HepG2 (cell line): Measurements from ENCODE around the gene SDK1. TPM values are rescaled to one million over a fixed set of nuclear protein-coding genes. Genes with fewer than 3 reads are reported as not detected.

Experiments used
- ATAC-seq: fragments of 200-7000 bp; cut with Tn5 transposase; 3 replicates; pipeline ENCODE4 v1.9.1; 2020; ENCODE audit warnings: mild to moderate bottlenecking, moderate library complexity
- BruUV-seq: library from RNA; stranded (reverse); fragments of 400-500 nt; replicated peaks from 2 replicates; lab custom pipeline; 2021; lab: Mats Ljungman, UMichigan
- CTCF ChIA-PET: fragments of 300-600 bp; formaldehyde crosslinking; extraction: SDS; loops from one replicate; lab custom pipeline; 2021; ENCODE audit warnings: low total read pairs, inconsistent platforms, low intra/inter-chr PET ratio; lab: Yijun Ruan, JAX
- POLR2A ChIA-PET: fragments of 350-600 bp; sonication (Branson Sonifier 250); formaldehyde crosslinking; loops from one replicate; lab custom pipeline; 2020; ENCODE audit warnings: antibody characterized with exemption, inconsistent platforms; lab: Yijun Ruan, JAX
- DNase-seq: peaks from one replicate; pipeline ENCODE4 v3.0.0-alpha.2; 2015; ENCODE audit warnings: low spot score
- FAIRE-seq: peaks from 3 replicates; lab custom pipeline; 2011; peaks lifted over from hg19 to GRCh38; lab: Jason Lieb, UNC
- H2AFZ ChIP-seq: one replicate; pipeline ENCODE4 v1.6.1; 2011; ENCODE audit warnings: low read length, inconsistent platforms
- H3K27ac ChIP-seq: fragments of 300-600 bp; 3 replicates; pipeline ENCODE4 v1.8.0; 2011; ENCODE audit warnings: mixed run types, mild to moderate bottlenecking, mixed read lengths, low read length, inconsistent platforms; ENCODE audit not compliant: insufficient read depth; ENCODE audit errors: extremely low read length
- H3K27me3 ChIP-seq, 2 experiments: fragments of 200-600 bp in 1 of 2; 2 replicates in 1 of 2; 3 replicates in 1 of 2; pipeline versions ENCODE4 v1.6.0 to v1.8.0; 2011; ENCODE audit warnings: low read length in 2 of 2, mild to moderate bottlenecking in 2 of 2, moderate library complexity in 2 of 2, inconsistent platforms in 1 of 2; ENCODE audit not compliant: insufficient read depth in 2 of 2, control insufficient read depth in 1 of 2
- H3K36me3 ChIP-seq, 2 experiments: fragments of 200-600 bp in 1 of 2; replicated peaks in 1 of 2; 2 replicates in 1 of 2; 3 replicates in 1 of 2; pipeline versions ENCODE4 v1.5.1 to v1.8.0; 2011; ENCODE audit warnings: low read length in 2 of 2, inconsistent platforms in 1 of 2; ENCODE audit not compliant: insufficient read depth in 2 of 2, control insufficient read depth in 1 of 2
- H3K4me1 ChIP-seq: 2 replicates; pipeline ENCODE4 v1.5.1; 2012; ENCODE audit warnings: low read length, inconsistent platforms; ENCODE audit not compliant: insufficient read depth
- H3K4me2 ChIP-seq: 2 replicates; pipeline ENCODE4 v1.6.0; 2011; ENCODE audit warnings: low read depth, low read length, inconsistent platforms
- H3K4me3 ChIP-seq, 3 experiments: fragments of 200-600 bp in 1 of 3; sonication (generic), shearing (Covaris generic) in 1 of 3; replicated peaks in 1 of 3; 2 replicates each; pipeline ENCODE4 v1.5.1; 2011 to 2016; ENCODE audit warnings: low read length in 3 of 3, inconsistent platforms in 2 of 3, low read depth in 2 of 3, mild to moderate bottlenecking in 2 of 3, control low read depth in 1 of 3, mixed read lengths in 1 of 3; ENCODE audit not compliant: insufficient read depth in 1 of 3
- H3K79me2 ChIP-seq: one replicate; pipeline ENCODE4 v1.6.1; 2011; ENCODE audit warnings: low read length, inconsistent platforms; ENCODE audit not compliant: insufficient read depth
- H3K9ac ChIP-seq: 2 replicates; pipeline ENCODE4 v1.6.0; 2011; ENCODE audit warnings: mild to moderate bottlenecking, low read depth, low read length, inconsistent platforms; ENCODE audit not compliant: insufficient read depth
- H3K9me3 ChIP-seq: 2 replicates; pipeline ENCODE4 v1.5.1; 2012; ENCODE audit warnings: mild to moderate bottlenecking, low read length
- H4K20me1 ChIP-seq: 2 replicates; pipeline ENCODE4 v1.6.0; 2011; ENCODE audit warnings: inconsistent platforms, mild to moderate bottlenecking, low read length, moderate library complexity; ENCODE audit not compliant: insufficient read depth
- IKZF4 ChIP-seq: sonication (generic); formaldehyde crosslinking; IDR thresholded peaks from 2 replicates; pipeline ENCODE4 v1.5.1; 2020; ENCODE audit warnings: borderline replicate concordance, mild to moderate bottlenecking, low read depth, missing genetic modification reagents; ENCODE audit errors: not compliant biosample characterization
- KLF13 ChIP-seq: sonication (generic); formaldehyde crosslinking; IDR thresholded peaks from 2 replicates; pipeline ENCODE4 v1.4.0; 2020; ENCODE audit warnings: mild to moderate bottlenecking, missing genetic modification reagents
- NCOA2 ChIP-seq: sonication (generic); formaldehyde crosslinking; IDR thresholded peaks from 2 replicates; pipeline ENCODE4 v1.8.0; 2022; ENCODE audit warnings: inconsistent platforms
- NFAT5 ChIP-seq: sonication (generic); formaldehyde crosslinking; IDR thresholded peaks from 2 replicates; pipeline ENCODE4 v1.4.0; 2020; ENCODE audit warnings: missing genetic modification reagents
- RFX3 ChIP-seq: IDR thresholded peaks from 2 replicates; pipeline ENCODE4 v1.6.1; 2016; ENCODE audit warnings: missing biosample characterization, missing genetic modification reagents
- TOPORS ChIP-seq: sonication (generic); formaldehyde crosslinking; IDR thresholded peaks from 2 replicates; pipeline ENCODE4 v1.8.0; 2023; ENCODE audit warnings: mild to moderate bottlenecking, missing genetic modification reagents
- YY1 ChIP-seq: IDR thresholded peaks from 2 replicates; pipeline ENCODE4 v1.6.1; 2011; ENCODE audit warnings: low read length, low read depth, moderate library complexity, mild to moderate bottlenecking; ENCODE audit not compliant: insufficient read depth, insufficient replicate concordance
- ZNF20 ChIP-seq: sonication (generic); formaldehyde crosslinking; IDR thresholded peaks from 2 replicates; pipeline ENCODE4 v1.4.0; 2020; ENCODE audit warnings: mild to moderate bottlenecking, moderate library complexity, missing genetic modification reagents
- ZNF546 ChIP-seq: sonication (generic); formaldehyde crosslinking; conservative IDR thresholded peaks from 2 replicates; pipeline ENCODE4 v1.8.1; 2023; ENCODE audit warnings: mild to moderate bottlenecking, missing genetic modification reagents
- ZNF670 ChIP-seq: sonication (generic); formaldehyde crosslinking; IDR thresholded peaks from 2 replicates; pipeline ENCODE4 v1.8.0; 2022; ENCODE audit warnings: mild to moderate bottlenecking, missing genetic modification reagents, borderline replicate concordance
- ZNF672 ChIP-seq: sonication (generic); formaldehyde crosslinking; IDR thresholded peaks from 2 replicates; pipeline ENCODE4 v1.8.1; 2022; ENCODE audit warnings: missing genetic modification reagents
- ZSCAN29 ChIP-seq: sonication (generic); formaldehyde crosslinking; conservative IDR thresholded peaks from 2 replicates; pipeline ENCODE4 v1.4.0; 2020; ENCODE audit warnings: mild to moderate bottlenecking, missing genetic modification reagents
- WGBS: methylation state at CpG from one replicate; pipeline ENCODE4 v1.1.6; 2017; ENCODE audit warnings: low lambda C conversion rate; 5-methylcytosine and 5-hydroxymethylcytosine counted together
- in situ Hi-C: cut with HindIII; loops from 2 replicates; pipeline ENCODE4 v1.10.0; 2017; ENCODE audit warnings: low pct_unique_long_range_greater_than_20kb; ENCODE audit not compliant: extremely low pct_ligation_motif_present
- intact Hi-C: fragments of 100-400 bp; cut with micrococcal nuclease; formaldehyde crosslinking; loops from one replicate; pipeline ENCODE4 v1.10.0; 2022; ENCODE audit not compliant: unreplicated experiment
- polyA plus RNA-seq, 8 experiments: library from polyadenylated mRNA; depleted of rRNA in 3 of 8; stranded (reverse) in 7 of 8; unstranded in 1 of 8; fragments of >200 nt; fragmentation: Illumina TruSeq in 4 of 8; extraction: Trizol in 4 of 8; gene quantifications; 2 replicates each; pipeline versions ENCODE4 v1.2.1 to v1.2.3, GENCODE V29; 2011 to 2016; ENCODE audit warnings: low read depth in 4 of 8, missing spikeins in 1 of 8, mixed read lengths in 1 of 8; ENCODE audit not compliant: insufficient read depth in 1 of 8
- total RNA-seq, 5 experiments: library from RNA; depleted of rRNA; stranded (reverse); fragments of >200 nt; fragmentation: Illumina TruSeq; extraction: Trizol; gene quantifications; 2 replicates each; pipeline ENCODE4 v1.2.3, GENCODE V29; 2016; ENCODE audit warnings: low read depth in 1 of 5
- TF ChIP-seq, protein P1 (sequence below): sonication (generic); formaldehyde crosslinking; IDR thresholded peaks from 2 replicates; pipeline ENCODE4 v1.4.0; 2020; ENCODE audit warnings: mild to moderate bottlenecking, missing genetic modification reagents
- TF ChIP-seq, protein P2 (sequence below): sonication (generic); formaldehyde crosslinking; IDR thresholded peaks from 2 replicates; pipeline ENCODE4 v1.8.0; 2023; ENCODE audit warnings: mild to moderate bottlenecking, missing genetic modification reagents

Gene SDK1
- total and polyA plus RNA-seq, 2 of the 13 experiments (the other 11 are each of a cell fraction or from before 2014, with no cell fraction given) = 0.35 to 2.4 TPM

- TF ChIP-seq TOPORS (CRISPR knock-in tag) (no peak), KLF13 (CRISPR knock-in tag) (no peak), ZNF546 (CRISPR knock-in tag) (no peak)
Measured at GRCh38 chr7:4091767-4092166, 790.7 kb downstream of the SDK1 start (continued).

DNA sequence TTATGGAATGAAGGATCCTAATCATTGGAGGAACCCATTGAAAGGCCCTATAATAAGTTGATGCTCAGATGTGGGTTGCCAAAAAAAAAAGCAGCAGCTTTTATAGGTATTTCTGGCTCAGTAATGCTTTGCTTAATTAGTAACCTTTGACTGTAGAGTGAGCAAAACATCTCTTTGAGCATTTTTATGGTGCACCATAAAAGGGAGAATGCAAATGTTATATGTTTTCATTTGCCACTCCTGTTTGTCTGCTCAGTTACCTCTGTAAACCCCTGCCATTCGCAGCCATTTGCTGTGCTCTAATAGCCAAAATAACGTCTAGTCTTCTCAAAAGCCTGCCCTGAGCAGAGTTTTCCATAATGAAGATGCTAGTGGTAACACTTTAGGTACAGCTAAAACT lies 792.0 kb downstream of the SDK1 start:
- WGBS = 64% methylated on average over 2 of the region's 2 CpGs
- ATAC-seq (no peak), FAIRE-seq (no peak), DNase-seq (no peak)
- CTCF ChIA-PET = no interaction called here
- POLR2A ChIA-PET = no interaction called here
- Histone ChIP-seq H3K4me2 (no peak overlapping the region), H3K9ac (no peak overlapping the region), H3K4me3 (no peak overlapping the region), H3K79me2 (no peaks in the 10 kb centered on the region), H3K9me3 (peaks cover 11% of the 10 kb centered on the region; the same call in 1 of the 2 replicates), H3K27ac (no peak overlapping the region), H4K20me1 (no peaks in the 10 kb centered on the region), H3K36me3 (no peaks in the 10 kb centered on the region), H3K27me3 (no peaks in the 10 kb centered on the region), H2AFZ (no peak overlapping the region), H3K4me1 (no peaks in the 10 kb centered on the region)
- in situ Hi-C loops = no loop called here
- intact Hi-C loops = no loop called here
- BruUV-seq = no TSS peak
- TF ChIP-seq RFX3 (CRISPR knock-in tag) (no peak), NFAT5 (CRISPR knock-in tag) (no peak), ZSCAN29 (CRISPR knock-in tag) (no peak), ZNF670 (CRISPR knock-in tag) (no peak), ZNF20 (CRISPR knock-in tag) (no peak), NCOA2 (no peak), ZNF672 (no peak), YY1 (no peak), IKZF4 (CRISPR knock-in tag) (no peak)
- TF ChIP-seq, protein P1, sequence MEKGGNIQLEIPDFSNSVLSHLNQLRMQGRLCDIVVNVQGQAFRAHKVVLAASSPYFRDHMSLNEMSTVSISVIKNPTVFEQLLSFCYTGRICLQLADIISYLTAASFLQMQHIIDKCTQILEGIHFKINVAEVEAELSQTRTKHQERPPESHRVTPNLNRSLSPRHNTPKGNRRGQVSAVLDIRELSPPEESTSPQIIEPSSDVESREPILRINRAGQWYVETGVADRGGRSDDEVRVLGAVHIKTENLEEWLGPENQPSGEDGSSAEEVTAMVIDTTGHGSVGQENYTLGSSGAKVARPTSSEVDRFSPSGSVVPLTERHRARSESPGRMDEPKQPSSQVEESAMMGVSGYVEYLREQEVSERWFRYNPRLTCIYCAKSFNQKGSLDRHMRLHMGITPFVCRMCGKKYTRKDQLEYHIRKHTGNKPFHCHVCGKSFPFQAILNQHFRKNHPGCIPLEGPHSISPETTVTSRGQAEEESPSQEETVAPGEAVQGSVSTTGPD (CRISPR knock-in tag) = no peak
- TF ChIP-seq, protein P2, sequence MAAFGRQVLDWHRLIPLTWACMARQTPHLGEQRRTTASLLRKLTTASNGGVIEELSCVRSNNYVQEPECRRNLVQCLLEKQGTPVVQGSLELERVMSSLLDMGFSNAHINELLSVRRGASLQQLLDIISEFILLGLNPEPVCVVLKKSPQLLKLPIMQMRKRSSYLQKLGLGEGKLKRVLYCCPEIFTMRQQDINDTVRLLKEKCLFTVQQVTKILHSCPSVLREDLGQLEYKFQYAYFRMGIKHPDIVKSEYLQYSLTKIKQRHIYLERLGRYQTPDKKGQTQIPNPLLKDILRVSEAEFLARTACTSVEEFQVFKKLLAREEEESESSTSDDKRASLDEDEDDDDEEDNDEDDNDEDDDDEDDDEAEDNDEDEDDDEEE (CRISPR knock-in tag) = no peak
